OCI-LY7 (cell line): ENCODE results near the gene CEP55. TPM values are rescaled to one million over a fixed set of nuclear protein-coding genes. Genes with fewer than 3 reads are reported as not detected.
A peak's percentile ranks its signal among the peaks of the same experiment; 100 is the strongest.

Experiments used
- Bru-seq: library from RNA; stranded (reverse); fragments of 400-500 nt; gene quantifications from one replicate; lab custom pipeline; 2021; lab: Mats Ljungman, UMichigan
- BruChase-seq, 2 experiments: library from RNA; stranded (reverse); fragments of 400-500 nt; gene quantifications; one replicate each; lab custom pipeline; 2021; lab: Mats Ljungman, UMichigan
- BruUV-seq: library from RNA; stranded (reverse); fragments of 400-500 nt; replicated peaks from 2 replicates; lab custom pipeline; 2021; lab: Mats Ljungman, UMichigan
- CTCF ChIA-PET: fragments of 300-600 bp; sonication (Branson Sonifier 250); formaldehyde crosslinking; loops from one replicate; lab custom pipeline; 2022; ENCODE audit warnings: antibody characterized with exemption; ENCODE audit not compliant: unreplicated experiment; lab: Charles Lee
- POLR2A ChIA-PET: fragments of 300-600 bp; sonication (Branson Sonifier 250); formaldehyde crosslinking; loops from one replicate; lab custom pipeline; 2022; ENCODE audit warnings: antibody characterized with exemption; lab: Charles Lee
- DNase-seq: peaks from one replicate; pipeline ENCODE4 v3.0.0-alpha.2; 2015; ENCODE audit warnings: low spot score
- H2AFZ ChIP-seq: fragments of 200-600 bp; sonication (generic), shearing (Covaris generic); 2 replicates; pipeline ENCODE4 v1.6.1; 2014; ENCODE audit warnings: mild to moderate bottlenecking, antibody characterized with exemption, low read length, moderate library complexity
- H3K27ac ChIP-seq: fragments of 200-600 bp; sonication (generic); 2 replicates; pipeline ENCODE4 v1.5.1; 2014; ENCODE audit warnings: mixed run types, low read depth, mild to moderate bottlenecking, moderate library complexity, low read length, inconsistent platforms; ENCODE audit not compliant: poor library complexity, severe bottlenecking
- H3K36me3 ChIP-seq: fragments of 200-600 bp; sonication (generic); 2 replicates; pipeline ENCODE4 v1.6.1; 2014; ENCODE audit warnings: mild to moderate bottlenecking, antibody characterized with exemption, low read length, moderate library complexity, mixed read lengths; ENCODE audit not compliant: insufficient read depth
- H3K4me1 ChIP-seq: fragments of 200-600 bp; sonication (generic); 2 replicates; pipeline ENCODE4 v1.5.1; 2014; ENCODE audit warnings: mild to moderate bottlenecking, low read length; ENCODE audit not compliant: insufficient read depth, poor library complexity, severe bottlenecking
- H3K4me2 ChIP-seq: fragments of 200-600 bp; sonication (generic); 2 replicates; pipeline ENCODE4 v1.6.1; 2014; ENCODE audit warnings: mild to moderate bottlenecking, low read length
- H3K4me3 ChIP-seq: fragments of 200-600 bp; sonication (generic); 2 replicates; pipeline ENCODE4 v1.5.1; 2014; ENCODE audit warnings: mild to moderate bottlenecking, low read depth, low read length; ENCODE audit not compliant: poor library complexity, severe bottlenecking
- H3K79me2 ChIP-seq: fragments of 200-600 bp; sonication (generic); 2 replicates; pipeline ENCODE4 v1.6.1; 2016; ENCODE audit warnings: low read depth, mild to moderate bottlenecking, low read length, moderate library complexity, mixed read lengths; ENCODE audit not compliant: insufficient read depth
- H3K9me2 ChIP-seq: fragments of 200-600 bp; sonication (generic); 2 replicates; pipeline ENCODE4 v1.6.1; 2016; ENCODE audit warnings: mild to moderate bottlenecking, low read length, mixed read lengths; ENCODE audit not compliant: insufficient read depth
- H3K9me3 ChIP-seq: fragments of 200-600 bp; sonication (generic); 2 replicates; pipeline ENCODE4 v1.6.1; 2014; ENCODE audit warnings: mild to moderate bottlenecking, mixed run types, low read length, mixed read lengths
- H4K20me1 ChIP-seq: fragments of 200-600 bp; sonication (generic); 2 replicates; pipeline ENCODE4 v1.6.1; 2014; ENCODE audit warnings: mild to moderate bottlenecking, antibody characterized with exemption, low read length, moderate library complexity, mixed read lengths; ENCODE audit not compliant: insufficient read depth
- CTCF ChIP-seq: fragments of 200-600 bp; sonication (generic); conservative IDR thresholded peaks from 2 replicates; pipeline ENCODE4 v1.5.1; 2014; ENCODE audit warnings: mild to moderate bottlenecking, antibody characterized with exemption, low read length, moderate library complexity, mixed read lengths
- EZH2phosphoT487 ChIP-seq: fragments of 200-600 bp; sonication (generic); IDR thresholded peaks from 2 replicates; pipeline ENCODE4 v1.6.1; 2018; ENCODE audit warnings: low read depth, borderline replicate concordance, mild to moderate bottlenecking, mixed run types, antibody characterized with exemption, low read length, moderate library complexity, mixed read lengths
- intact Hi-C: fragments of 100-400 bp; cut with micrococcal nuclease; formaldehyde crosslinking; loops from one replicate; pipeline ENCODE4 v1.10.0; 2022; ENCODE audit not compliant: unreplicated experiment
- long read RNA-seq: library from polyadenylated mRNA; stranded (forward); transcript quantifications from one replicate; pipeline ENCODE4 v2.0.0, GENCODE V29; 2022
- total RNA-seq, 2 experiments: library from RNA; depleted of rRNA in 1 of 2; stranded (reverse); fragments of >200 nt in 1 of 2; shearing (Covaris generic) in 1 of 2; gene quantifications; 2 replicates each; pipeline ENCODE4 v1.2.3, GENCODE V29; 2014 to 2022

Gene CEP55
- 64.5 and 83.0 TPM in 2 replicates for total RNA-seq (2014; rRNA removed; shearing (Covaris generic))
- 68.3 and 75.2 TPM in 2 replicates for total RNA-seq (2022)
- Bru-seq, nascent RNA = percentile 91 among the genes with signal in this experiment
- percentile 82 among the genes with signal in this experiment for BruChase-seq, experiment 1, labeled RNA remaining after a 6-hour chase
- BruChase-seq, experiment 2, labeled RNA remaining after a 2-hour chase = percentile 90 among the genes with signal in this experiment
- long read RNA-seq, transcript CEP55-201 (9 exons, 2,638 nt) = major isoform, 74 of 120 reads
- long read RNA-seq, partial matches to known transcripts = 8 of 120 reads
- long read RNA-seq, other reads (novel, unspliced or antisense) = 38 of 120 reads

DNA sequence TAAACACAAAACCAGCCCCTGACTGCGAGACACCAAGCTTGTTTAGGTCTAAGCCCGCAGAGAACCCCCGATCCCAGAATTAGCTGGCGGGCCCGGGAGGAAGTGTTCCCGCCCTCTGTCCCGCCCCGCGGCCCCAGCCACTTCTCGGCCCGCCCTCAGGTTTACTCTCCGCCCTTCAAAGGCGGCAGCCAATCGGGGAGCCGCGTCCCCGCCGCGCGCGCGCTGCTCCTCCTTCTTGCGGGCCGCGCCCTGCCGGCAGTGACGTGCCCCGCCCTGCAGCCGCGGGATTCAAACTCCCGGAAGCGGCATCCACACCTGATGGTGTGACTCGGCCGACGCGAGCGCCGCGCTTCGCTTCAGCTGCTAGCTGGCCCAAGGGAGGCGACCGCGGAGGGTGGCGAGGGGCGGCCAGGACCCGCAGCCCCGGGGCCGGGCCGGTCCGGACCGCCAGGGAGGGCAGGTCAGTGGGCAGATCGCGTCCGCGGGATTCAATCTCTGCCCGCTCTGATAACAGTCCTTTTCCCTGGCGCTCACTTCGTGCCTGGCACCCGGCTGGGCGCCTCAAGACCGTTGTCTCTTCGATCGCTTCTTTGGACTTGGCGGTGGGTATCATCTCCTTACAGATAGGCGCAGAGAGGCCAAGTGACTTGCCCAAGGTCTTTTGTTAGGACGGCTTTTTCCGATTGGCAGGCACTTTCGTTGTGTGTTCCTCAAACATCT, at the start of gene CEP55:
TSS of gene CEP55 (plus strand) at position 291 of the 720 bp plus-strand sequence. CDS start 3,440 bp downstream, outside the sequence.
- H3K4me3 ChIP-seq = peak within 1 kb of the TSS; percentile 97
- H3K9me3 ChIP-seq = no peaks in the 10 kb centered on the region
- TF ChIP-seq CTCF (no peak), EZH2phosphoT487 (no peak)
- peak within 1 kb of the TSS; percentile 73 for H3K27ac ChIP-seq
- DNase-seq = peak; percentile 96
- peak within 1 kb of the TSS; percentile 90 for H2AFZ ChIP-seq
- peaks cover 49% of the 10 kb centered on the region for H3K79me2 ChIP-seq
- intact Hi-C loops = loop anchor here (5.0 kb wide), 2 partner anchors 126 to 186 kb away; no protein-coding TSS in a partner anchor
- no TSS peak for BruUV-seq
- H4K20me1 ChIP-seq = peaks cover 10% of the 10 kb centered on the region; the same call in 1 of the 2 replicates
- H3K36me3 ChIP-seq = peaks cover 32% of the 10 kb centered on the region
- ChIA-PET CTCF (interaction anchor here (0.9 kb wide), 1 partner anchor 13 kb away, joined by 4 read pairs; no protein-coding TSS in a partner anchor), POLR2A (interaction anchor here (0.5 to 1.7 kb wide), 5 partner anchors 9 to 855 kb away, joined by 3 to 5 read pairs (median 4); no protein-coding TSS in a partner anchor)
- H3K4me2 ChIP-seq = peak within 1 kb of the TSS; percentile 93
- H3K4me1 ChIP-seq = peaks cover 42% of the 10 kb centered on the region
- no peaks in the 10 kb centered on the region for H3K9me2 ChIP-seq

DNA sequence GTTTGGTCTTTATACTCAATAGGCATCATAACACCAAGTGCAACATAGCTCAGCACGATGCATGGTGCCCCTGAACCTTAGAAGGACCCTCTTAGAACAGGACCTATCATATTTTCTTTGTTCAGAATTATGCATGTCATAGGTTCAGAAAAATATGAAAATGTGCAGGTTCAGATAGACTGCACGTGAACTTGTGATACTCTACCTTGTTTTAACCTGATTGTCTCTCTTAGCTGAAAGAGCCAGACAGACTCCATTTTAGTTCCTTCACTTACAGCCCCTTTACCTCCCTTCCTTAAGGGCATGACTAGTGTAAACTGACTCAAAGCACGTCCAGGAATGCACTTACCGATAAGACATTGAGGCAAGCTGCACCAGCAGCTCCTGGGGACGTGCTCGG, 49.4 kb upstream of the CEP55 start:
- no TSS peak for BruUV-seq
- no peaks in the 10 kb centered on the region for H4K20me1 ChIP-seq
- no peak overlapping the region for H3K4me2 ChIP-seq
- H3K27ac ChIP-seq = no peak overlapping the region
- no peaks in the 10 kb centered on the region for H3K36me3 ChIP-seq
- DNase-seq = no peak
- H3K4me3 ChIP-seq = no peak overlapping the region
- no peak overlapping the region for H2AFZ ChIP-seq
- H3K4me1 ChIP-seq = no peaks in the 10 kb centered on the region
- H3K79me2 ChIP-seq = no peaks in the 10 kb centered on the region
- POLR2A ChIA-PET = interaction anchor here (1.0 kb wide), 1 partner anchor 331 kb away, joined by 3 read pairs; no protein-coding TSS in a partner anchor
- intact Hi-C loops = no loop called here
- CTCF ChIA-PET = no interaction called here
- no peaks in the 10 kb centered on the region for H3K9me2 ChIP-seq
- no peak for TF ChIP-seq EZH2phosphoT487
- TF ChIP-seq CTCF = no peak
- H3K9me3 ChIP-seq = no peaks in the 10 kb centered on the region
